ENCODE measurements around the gene GREB1.

DNA sequence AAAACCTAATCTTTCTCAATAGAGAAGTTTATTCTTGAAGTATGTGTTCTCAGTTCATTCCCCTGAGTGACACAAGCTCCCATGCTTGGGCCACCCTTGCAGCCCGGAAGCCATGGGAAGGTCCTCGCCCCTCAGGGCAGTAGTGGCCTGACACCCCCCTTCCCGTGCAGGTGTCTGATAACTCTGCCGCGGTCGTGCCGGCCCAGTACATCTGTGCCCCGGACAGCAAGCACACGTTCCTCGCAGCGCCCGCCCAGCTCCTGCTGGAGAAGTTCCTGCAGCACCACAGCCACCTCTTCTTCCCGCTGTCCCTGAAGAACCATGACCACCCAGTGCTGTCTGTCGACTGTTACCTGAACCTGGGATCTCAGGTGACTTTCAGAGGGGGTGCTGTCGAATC is 103.7 kb downstream of the GREB1 start:
- no peak for TF ChIP-seq EZH2 (IDR thresholded peaks at IDR 0.05; ENCODE audit: low read depth)
- TF ChIP-seq, protein P1, sequence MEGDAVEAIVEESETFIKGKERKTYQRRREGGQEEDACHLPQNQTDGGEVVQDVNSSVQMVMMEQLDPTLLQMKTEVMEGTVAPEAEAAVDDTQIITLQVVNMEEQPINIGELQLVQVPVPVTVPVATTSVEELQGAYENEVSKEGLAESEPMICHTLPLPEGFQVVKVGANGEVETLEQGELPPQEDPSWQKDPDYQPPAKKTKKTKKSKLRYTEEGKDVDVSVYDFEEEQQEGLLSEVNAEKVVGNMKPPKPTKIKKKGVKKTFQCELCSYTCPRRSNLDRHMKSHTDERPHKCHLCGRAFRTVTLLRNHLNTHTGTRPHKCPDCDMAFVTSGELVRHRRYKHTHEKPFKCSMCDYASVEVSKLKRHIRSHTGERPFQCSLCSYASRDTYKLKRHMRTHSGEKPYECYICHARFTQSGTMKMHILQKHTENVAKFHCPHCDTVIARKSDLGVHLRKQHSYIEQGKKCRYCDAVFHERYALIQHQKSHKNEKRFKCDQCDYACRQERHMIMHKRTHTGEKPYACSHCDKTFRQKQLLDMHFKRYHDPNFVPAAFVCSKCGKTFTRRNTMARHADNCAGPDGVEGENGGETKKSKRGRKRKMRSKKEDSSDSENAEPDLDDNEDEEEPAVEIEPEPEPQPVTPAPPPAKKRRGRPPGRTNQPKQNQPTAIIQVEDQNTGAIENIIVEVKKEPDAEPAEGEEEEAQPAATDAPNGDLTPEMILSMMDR (conservative IDR thresholded peaks at IDR 0.05), result no peak
